WTC11 (cell line): ENCODE data around the gene SBF2. TPM values are rescaled to one million over a fixed set of nuclear protein-coding genes. Genes with fewer than 3 reads are reported as not detected.

Experiments used
- ATAC-seq: fragments of 200-7000 bp; cut with Tn5 transposase; 2 replicates; pipeline ENCODE4 v1.10.0; 2021; ENCODE audit warnings: mild to moderate bottlenecking, moderate library complexity
- CTCF ChIA-PET: fragments of 300-600 bp; sonication (Branson Sonifier 250); formaldehyde crosslinking; loops from one replicate; lab custom pipeline; 2021; ENCODE audit warnings: antibody characterized with exemption; lab: Charles Lee
- POLR2A ChIA-PET: fragments of 350-600 bp; sonication (Branson Sonifier 250); formaldehyde crosslinking; loops from one replicate; lab custom pipeline; 2021; ENCODE audit warnings: antibody characterized with exemption; lab: Charles Lee
- DNase-seq: peaks from one replicate; pipeline ENCODE4 v3.0.0; 2021; ENCODE audit warnings: low spot score
- H3K27ac Mint-ChIP-seq: 2 replicates; pipeline ENCODE4 v1.8.0; 2021; ENCODE audit warnings: mixed read lengths
- H3K27me3 Mint-ChIP-seq: 2 replicates; pipeline ENCODE4 v1.8.0; 2021; ENCODE audit warnings: low read depth, mild to moderate bottlenecking, moderate library complexity, mixed read lengths
- H3K36me3 Mint-ChIP-seq: 2 replicates; pipeline ENCODE4 v1.8.0; 2021; ENCODE audit warnings: mixed read lengths
- H3K4me1 Mint-ChIP-seq: 2 replicates; pipeline ENCODE4 v1.8.0; 2022; ENCODE audit warnings: mixed read lengths
- H3K4me3 Mint-ChIP-seq: 2 replicates; pipeline ENCODE4 v1.8.0; 2021; ENCODE audit warnings: mild to moderate bottlenecking, moderate library complexity, mixed read lengths
- H3K9me3 Mint-ChIP-seq: 2 replicates; pipeline ENCODE4 v1.8.0; 2021; ENCODE audit warnings: mixed read lengths
- ATF1 ChIP-seq: sonication (generic); formaldehyde crosslinking; IDR thresholded peaks from 2 replicates; pipeline ENCODE4 v1.8.1; 2023; ENCODE audit warnings: mild to moderate bottlenecking, moderate library complexity, missing genetic modification reagents
- ELF4 ChIP-seq: sonication (generic); formaldehyde crosslinking; IDR thresholded peaks from 2 replicates; pipeline ENCODE4 v1.8.1; 2022; ENCODE audit warnings: low read depth, mild to moderate bottlenecking, moderate library complexity, missing genetic modification reagents
- ETV6 ChIP-seq: sonication (generic); formaldehyde crosslinking; IDR thresholded peaks from 2 replicates; pipeline ENCODE4 v1.8.1; 2022; ENCODE audit warnings: mild to moderate bottlenecking, missing genetic modification reagents
- FOXJ3 ChIP-seq: sonication (generic); formaldehyde crosslinking; IDR thresholded peaks from 2 replicates; pipeline ENCODE4 v1.9.0; 2021; ENCODE audit warnings: missing genetic modification reagents, mild to moderate bottlenecking, borderline replicate concordance
- NFYB ChIP-seq: sonication (generic); formaldehyde crosslinking; conservative IDR thresholded peaks from 2 replicates; pipeline ENCODE4 v1.8.0; 2022; ENCODE audit warnings: low read depth, missing genetic modification reagents
- NR1H2 ChIP-seq: sonication (generic); formaldehyde crosslinking; IDR thresholded peaks from 2 replicates; pipeline ENCODE4 v1.9.0; 2021; ENCODE audit warnings: mild to moderate bottlenecking, moderate library complexity, missing genetic modification reagents
- PRRX2 ChIP-seq: fragments of 250-450 bp; sonication (Bioruptor Pico); IDR thresholded peaks from 2 replicates; pipeline ENCODE4 v1.8.0; 2021; ENCODE audit warnings: mild to moderate bottlenecking
- RORB ChIP-seq: fragments of 250-450 bp; sonication (Bioruptor Pico); IDR thresholded peaks from 2 replicates; pipeline ENCODE4 v1.9.0; 2021; ENCODE audit warnings: mild to moderate bottlenecking
- SMAD4 ChIP-seq: sonication (generic); formaldehyde crosslinking; IDR thresholded peaks from 2 replicates; pipeline ENCODE4 v1.8.0; 2022; ENCODE audit warnings: mild to moderate bottlenecking, missing genetic modification reagents
- ZNF263 ChIP-seq: sonication (generic); formaldehyde crosslinking; IDR thresholded peaks from 2 replicates; pipeline ENCODE4 v1.8.1; 2022; ENCODE audit warnings: low read depth, mild to moderate bottlenecking, moderate library complexity, missing genetic modification reagents
- ZNF317 ChIP-seq: sonication (generic); formaldehyde crosslinking; IDR thresholded peaks from 2 replicates; pipeline ENCODE4 v1.8.1; 2023; ENCODE audit warnings: low read depth, mild to moderate bottlenecking, moderate library complexity, missing genetic modification reagents, borderline replicate concordance
- ZNF416 ChIP-seq: fragments of 250-450 bp; sonication (Bioruptor Pico); IDR thresholded peaks from 2 replicates; pipeline ENCODE4 v1.9.0; 2021; ENCODE audit warnings: mild to moderate bottlenecking, inconsistent platforms
- total RNA-seq: library from RNA; stranded (reverse); gene quantifications from 3 replicates; pipeline ENCODE4 v1.2.3, GENCODE V29; 2021
- TF ChIP-seq, protein P1 (sequence below): sonication (generic); formaldehyde crosslinking; IDR thresholded peaks from 2 replicates; pipeline ENCODE4 v1.8.0; 2022; ENCODE audit warnings: mild to moderate bottlenecking, missing genetic modification reagents
- TF ChIP-seq, protein P2 (sequence below): fragments of 200-600 bp; IDR thresholded peaks from 2 replicates; pipeline ENCODE4 v1.8.0; 2022; ENCODE audit warnings: antibody characterized with exemption
- TF ChIP-seq, protein P3 (sequence below): sonication (generic); formaldehyde crosslinking; IDR thresholded peaks from 2 replicates; pipeline ENCODE4 v1.8.1; 2023; ENCODE audit warnings: mild to moderate bottlenecking, missing genetic modification reagents
- TF ChIP-seq, protein P4 (sequence below): fragments of 250-450 bp; sonication (Bioruptor Pico); IDR thresholded peaks from 2 replicates; pipeline ENCODE4 v2.1.2; 2022; ENCODE audit warnings: mild to moderate bottlenecking, moderate library complexity
- TF ChIP-seq, protein P5 (sequence below): sonication (generic); formaldehyde crosslinking; conservative IDR thresholded peaks from 2 replicates; pipeline ENCODE4 v1.8.1; 2023; ENCODE audit warnings: mild to moderate bottlenecking, low read depth, missing genetic modification reagents, moderate library complexity
- TF ChIP-seq, protein P6 (sequence below): sonication (generic); formaldehyde crosslinking; IDR thresholded peaks from 2 replicates; pipeline ENCODE4 v1.8.0; 2023; ENCODE audit warnings: missing genetic modification reagents, mild to moderate bottlenecking, borderline replicate concordance
- TF ChIP-seq, protein P7 (sequence below): fragments of 250-450 bp; sonication (Bioruptor Pico); conservative IDR thresholded peaks from 2 replicates; pipeline ENCODE4 v1.9.0; 2021; ENCODE audit warnings: mild to moderate bottlenecking

Gene SBF2
- total RNA-seq, 1 experiment from 2014 or later, result 47.6 TPM

DNA sequence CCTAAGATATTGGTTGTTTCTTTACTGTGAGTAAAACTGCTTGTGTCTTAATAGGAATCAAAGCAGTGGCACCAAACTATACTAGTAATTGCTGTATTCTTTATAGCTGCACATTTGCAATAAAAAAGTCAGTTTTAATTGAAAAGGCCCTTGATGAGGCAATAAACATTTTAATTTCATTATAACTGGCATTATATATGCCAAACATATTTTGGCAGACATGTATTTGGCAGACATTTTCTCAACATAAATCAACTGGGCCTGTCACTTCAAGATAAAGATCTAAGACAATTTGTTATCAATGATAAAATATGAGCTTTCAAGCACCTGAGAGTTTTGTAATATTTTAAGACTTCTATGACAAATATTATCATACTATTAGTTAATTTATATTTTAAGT, 245.7 kb downstream of the SBF2 start:
- TF ChIP-seq, protein P1, sequence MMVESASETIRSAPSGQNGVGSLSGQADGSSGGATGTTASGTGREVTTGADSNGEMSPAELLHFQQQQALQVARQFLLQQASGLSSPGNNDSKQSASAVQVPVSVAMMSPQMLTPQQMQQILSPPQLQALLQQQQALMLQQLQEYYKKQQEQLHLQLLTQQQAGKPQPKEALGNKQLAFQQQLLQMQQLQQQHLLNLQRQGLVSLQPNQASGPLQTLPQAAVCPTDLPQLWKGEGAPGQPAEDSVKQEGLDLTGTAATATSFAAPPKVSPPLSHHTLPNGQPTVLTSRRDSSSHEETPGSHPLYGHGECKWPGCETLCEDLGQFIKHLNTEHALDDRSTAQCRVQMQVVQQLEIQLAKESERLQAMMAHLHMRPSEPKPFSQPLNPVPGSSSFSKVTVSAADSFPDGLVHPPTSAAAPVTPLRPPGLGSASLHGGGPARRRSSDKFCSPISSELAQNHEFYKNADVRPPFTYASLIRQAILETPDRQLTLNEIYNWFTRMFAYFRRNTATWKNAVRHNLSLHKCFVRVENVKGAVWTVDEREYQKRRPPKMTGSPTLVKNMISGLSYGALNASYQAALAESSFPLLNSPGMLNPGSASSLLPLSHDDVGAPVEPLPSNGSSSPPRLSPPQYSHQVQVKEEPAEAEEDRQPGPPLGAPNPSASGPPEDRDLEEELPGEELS, result no peak
- TF ChIP-seq, protein P2, sequence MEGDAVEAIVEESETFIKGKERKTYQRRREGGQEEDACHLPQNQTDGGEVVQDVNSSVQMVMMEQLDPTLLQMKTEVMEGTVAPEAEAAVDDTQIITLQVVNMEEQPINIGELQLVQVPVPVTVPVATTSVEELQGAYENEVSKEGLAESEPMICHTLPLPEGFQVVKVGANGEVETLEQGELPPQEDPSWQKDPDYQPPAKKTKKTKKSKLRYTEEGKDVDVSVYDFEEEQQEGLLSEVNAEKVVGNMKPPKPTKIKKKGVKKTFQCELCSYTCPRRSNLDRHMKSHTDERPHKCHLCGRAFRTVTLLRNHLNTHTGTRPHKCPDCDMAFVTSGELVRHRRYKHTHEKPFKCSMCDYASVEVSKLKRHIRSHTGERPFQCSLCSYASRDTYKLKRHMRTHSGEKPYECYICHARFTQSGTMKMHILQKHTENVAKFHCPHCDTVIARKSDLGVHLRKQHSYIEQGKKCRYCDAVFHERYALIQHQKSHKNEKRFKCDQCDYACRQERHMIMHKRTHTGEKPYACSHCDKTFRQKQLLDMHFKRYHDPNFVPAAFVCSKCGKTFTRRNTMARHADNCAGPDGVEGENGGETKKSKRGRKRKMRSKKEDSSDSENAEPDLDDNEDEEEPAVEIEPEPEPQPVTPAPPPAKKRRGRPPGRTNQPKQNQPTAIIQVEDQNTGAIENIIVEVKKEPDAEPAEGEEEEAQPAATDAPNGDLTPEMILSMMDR, result no peak
- TF ChIP-seq ETV6 (CRISPR knock-in tag), result no peak
- TF ChIP-seq ZNF263, result no peak
- TF ChIP-seq, protein P3, sequence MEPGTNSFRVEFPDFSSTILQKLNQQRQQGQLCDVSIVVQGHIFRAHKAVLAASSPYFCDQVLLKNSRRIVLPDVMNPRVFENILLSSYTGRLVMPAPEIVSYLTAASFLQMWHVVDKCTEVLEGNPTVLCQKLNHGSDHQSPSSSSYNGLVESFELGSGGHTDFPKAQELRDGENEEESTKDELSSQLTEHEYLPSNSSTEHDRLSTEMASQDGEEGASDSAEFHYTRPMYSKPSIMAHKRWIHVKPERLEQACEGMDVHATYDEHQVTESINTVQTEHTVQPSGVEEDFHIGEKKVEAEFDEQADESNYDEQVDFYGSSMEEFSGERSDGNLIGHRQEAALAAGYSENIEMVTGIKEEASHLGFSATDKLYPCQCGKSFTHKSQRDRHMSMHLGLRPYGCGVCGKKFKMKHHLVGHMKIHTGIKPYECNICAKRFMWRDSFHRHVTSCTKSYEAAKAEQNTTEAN, result no peak
- TF ChIP-seq NFYB, result no peak
- peaks cover 31% of the 10 kb centered on the region for H3K36me3 Mint-ChIP-seq
- ATAC-seq, result no peak
- no peak for DNase-seq
- no peak overlapping the region for H3K4me3 Mint-ChIP-seq
- POLR2A ChIA-PET, result no interaction called here
- peaks cover 18% of the 10 kb centered on the region for H3K9me3 Mint-ChIP-seq
- CTCF ChIA-PET, result interaction anchor here (1.4 to 1.5 kb wide), 2 partner anchors 28 to 259 kb away, joined by 3 read pairs; no protein-coding TSS in a partner anchor
- peaks cover 10% of the 10 kb centered on the region for H3K4me1 Mint-ChIP-seq
- H3K27ac Mint-ChIP-seq, result no peak overlapping the region
- no peaks in the 10 kb centered on the region; the same call in 1 of the 2 replicates for H3K27me3 Mint-ChIP-seq

DNA sequence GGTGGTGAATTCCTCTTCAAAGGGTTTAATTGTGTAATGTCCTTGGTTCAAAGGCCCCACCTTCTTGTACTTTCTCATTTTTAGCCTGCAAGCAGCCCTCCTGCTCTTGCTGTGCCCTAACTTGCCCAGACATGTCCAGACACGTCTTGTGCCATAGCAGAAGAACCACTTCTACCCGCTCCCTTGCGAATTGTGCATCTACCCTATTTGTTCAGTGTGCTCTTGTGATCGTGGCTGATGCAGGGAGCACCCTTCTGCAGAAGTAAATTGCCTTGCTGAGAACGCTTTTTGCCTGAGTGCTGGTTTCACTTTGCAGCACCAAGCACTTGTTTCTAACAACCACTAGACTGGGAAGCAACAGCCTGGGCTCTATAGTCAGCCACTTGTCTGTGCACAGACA, 249.4 kb downstream of the SBF2 start:
- CTCF ChIA-PET, result no interaction called here
- H3K36me3 Mint-ChIP-seq, result peaks cover 41% of the 10 kb centered on the region
- H3K27me3 Mint-ChIP-seq, result no peaks in the 10 kb centered on the region; the same call in 1 of the 2 replicates
- peaks cover 8% of the 10 kb centered on the region for H3K4me1 Mint-ChIP-seq
- H3K27ac Mint-ChIP-seq, result peak overlapping the region; percentile 93
- POLR2A ChIA-PET, result no interaction called here
- DNase-seq, result no peak
- peaks cover 21% of the 10 kb centered on the region for H3K9me3 Mint-ChIP-seq
- H3K4me3 Mint-ChIP-seq, result peak overlapping the region; percentile 22
- ATAC-seq, result peak; percentile 32
- TF ChIP-seq NR1H2 (CRISPR knock-in tag) (no peak), ELF4 (CRISPR knock-in tag) (no peak), ATF1 (no peak), SMAD4 (no peak), ZNF416 (CRISPR knock-in tag) (no peak), FOXJ3 (no peak), ZNF317 (CRISPR knock-in tag) (no peak), RORB (CRISPR knock-in tag) (no peak), PRRX2 (CRISPR knock-in tag) (no peak)
- TF ChIP-seq, protein P4, sequence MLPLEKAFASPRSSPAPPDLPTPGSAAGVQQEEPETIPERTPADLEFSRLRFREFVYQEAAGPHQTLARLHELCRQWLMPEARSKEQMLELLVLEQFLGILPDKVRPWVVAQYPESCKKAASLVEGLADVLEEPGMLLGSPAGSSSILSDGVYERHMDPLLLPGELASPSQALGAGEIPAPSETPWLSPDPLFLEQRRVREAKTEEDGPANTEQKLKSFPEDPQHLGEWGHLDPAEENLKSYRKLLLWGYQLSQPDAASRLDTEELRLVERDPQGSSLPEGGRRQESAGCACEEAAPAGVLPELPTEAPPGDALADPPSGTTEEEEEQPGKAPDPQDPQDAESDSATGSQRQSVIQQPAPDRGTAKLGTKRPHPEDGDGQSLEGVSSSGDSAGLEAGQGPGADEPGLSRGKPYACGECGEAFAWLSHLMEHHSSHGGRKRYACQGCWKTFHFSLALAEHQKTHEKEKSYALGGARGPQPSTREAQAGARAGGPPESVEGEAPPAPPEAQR (CRISPR knock-in tag), result no peak
- TF ChIP-seq, protein P5, sequence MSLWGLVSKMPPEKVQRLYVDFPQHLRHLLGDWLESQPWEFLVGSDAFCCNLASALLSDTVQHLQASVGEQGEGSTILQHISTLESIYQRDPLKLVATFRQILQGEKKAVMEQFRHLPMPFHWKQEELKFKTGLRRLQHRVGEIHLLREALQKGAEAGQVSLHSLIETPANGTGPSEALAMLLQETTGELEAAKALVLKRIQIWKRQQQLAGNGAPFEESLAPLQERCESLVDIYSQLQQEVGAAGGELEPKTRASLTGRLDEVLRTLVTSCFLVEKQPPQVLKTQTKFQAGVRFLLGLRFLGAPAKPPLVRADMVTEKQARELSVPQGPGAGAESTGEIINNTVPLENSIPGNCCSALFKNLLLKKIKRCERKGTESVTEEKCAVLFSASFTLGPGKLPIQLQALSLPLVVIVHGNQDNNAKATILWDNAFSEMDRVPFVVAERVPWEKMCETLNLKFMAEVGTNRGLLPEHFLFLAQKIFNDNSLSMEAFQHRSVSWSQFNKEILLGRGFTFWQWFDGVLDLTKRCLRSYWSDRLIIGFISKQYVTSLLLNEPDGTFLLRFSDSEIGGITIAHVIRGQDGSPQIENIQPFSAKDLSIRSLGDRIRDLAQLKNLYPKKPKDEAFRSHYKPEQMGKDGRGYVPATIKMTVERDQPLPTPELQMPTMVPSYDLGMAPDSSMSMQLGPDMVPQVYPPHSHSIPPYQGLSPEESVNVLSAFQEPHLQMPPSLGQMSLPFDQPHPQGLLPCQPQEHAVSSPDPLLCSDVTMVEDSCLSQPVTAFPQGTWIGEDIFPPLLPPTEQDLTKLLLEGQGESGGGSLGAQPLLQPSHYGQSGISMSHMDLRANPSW (CRISPR knock-in tag), result no peak
- TF ChIP-seq, protein P6, sequence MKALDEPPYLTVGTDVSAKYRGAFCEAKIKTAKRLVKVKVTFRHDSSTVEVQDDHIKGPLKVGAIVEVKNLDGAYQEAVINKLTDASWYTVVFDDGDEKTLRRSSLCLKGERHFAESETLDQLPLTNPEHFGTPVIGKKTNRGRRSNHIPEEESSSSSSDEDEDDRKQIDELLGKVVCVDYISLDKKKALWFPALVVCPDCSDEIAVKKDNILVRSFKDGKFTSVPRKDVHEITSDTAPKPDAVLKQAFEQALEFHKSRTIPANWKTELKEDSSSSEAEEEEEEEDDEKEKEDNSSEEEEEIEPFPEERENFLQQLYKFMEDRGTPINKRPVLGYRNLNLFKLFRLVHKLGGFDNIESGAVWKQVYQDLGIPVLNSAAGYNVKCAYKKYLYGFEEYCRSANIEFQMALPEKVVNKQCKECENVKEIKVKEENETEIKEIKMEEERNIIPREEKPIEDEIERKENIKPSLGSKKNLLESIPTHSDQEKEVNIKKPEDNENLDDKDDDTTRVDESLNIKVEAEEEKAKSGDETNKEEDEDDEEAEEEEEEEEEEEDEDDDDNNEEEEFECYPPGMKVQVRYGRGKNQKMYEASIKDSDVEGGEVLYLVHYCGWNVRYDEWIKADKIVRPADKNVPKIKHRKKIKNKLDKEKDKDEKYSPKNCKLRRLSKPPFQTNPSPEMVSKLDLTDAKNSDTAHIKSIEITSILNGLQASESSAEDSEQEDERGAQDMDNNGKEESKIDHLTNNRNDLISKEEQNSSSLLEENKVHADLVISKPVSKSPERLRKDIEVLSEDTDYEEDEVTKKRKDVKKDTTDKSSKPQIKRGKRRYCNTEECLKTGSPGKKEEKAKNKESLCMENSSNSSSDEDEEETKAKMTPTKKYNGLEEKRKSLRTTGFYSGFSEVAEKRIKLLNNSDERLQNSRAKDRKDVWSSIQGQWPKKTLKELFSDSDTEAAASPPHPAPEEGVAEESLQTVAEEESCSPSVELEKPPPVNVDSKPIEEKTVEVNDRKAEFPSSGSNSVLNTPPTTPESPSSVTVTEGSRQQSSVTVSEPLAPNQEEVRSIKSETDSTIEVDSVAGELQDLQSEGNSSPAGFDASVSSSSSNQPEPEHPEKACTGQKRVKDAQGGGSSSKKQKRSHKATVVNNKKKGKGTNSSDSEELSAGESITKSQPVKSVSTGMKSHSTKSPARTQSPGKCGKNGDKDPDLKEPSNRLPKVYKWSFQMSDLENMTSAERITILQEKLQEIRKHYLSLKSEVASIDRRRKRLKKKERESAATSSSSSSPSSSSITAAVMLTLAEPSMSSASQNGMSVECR (CRISPR knock-in tag), result no peak
- TF ChIP-seq, protein P7, sequence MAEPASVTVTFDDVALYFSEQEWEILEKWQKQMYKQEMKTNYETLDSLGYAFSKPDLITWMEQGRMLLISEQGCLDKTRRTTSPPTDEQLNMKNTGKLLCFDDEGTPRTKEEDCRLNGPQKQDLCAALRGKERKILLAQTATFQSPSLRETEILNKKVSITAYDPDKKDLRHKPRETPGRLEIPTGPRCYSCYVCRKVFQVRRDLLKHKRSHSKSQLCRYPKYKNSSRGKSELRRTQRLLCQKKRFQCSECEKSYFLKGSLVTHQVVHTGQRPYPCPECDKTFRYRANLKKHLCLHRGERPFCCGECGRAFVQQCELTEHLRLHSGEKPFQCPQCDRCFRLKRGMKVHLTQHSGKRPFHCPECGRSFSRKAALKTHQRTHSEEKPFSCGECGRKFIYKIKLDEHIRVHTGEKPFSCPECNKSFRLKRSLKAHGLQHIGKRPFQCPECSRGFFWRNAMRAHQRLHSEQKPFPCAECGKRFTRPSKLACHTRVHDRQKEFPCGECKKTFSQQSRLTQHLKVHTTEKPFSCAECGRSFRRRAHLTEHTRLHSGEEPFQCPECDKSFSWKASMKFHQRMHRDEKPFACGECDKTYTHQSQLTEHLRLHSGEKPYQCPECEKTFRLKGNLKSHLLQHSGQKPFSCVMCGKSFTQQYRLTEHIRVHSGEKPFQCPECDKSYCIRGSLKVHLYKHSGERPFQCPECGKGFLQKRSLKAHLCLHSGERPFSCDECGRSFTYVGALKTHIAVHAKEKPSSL (CRISPR knock-in tag), result no peak
